Adrenal gland (tissue), 5 donors: ENCODE results near the gene TBC1D22A.

ENCODE experiments used
- POLR2A ChIP-seq, 2 donors: fragments of 450-650 bp; IDR thresholded peaks; one replicate each; pipeline ENCODE4 v1.6.1; 2017; ENCODE audit warnings: antibody characterized with exemption in 2 of 2, mild to moderate bottlenecking in 2 of 2, moderate library complexity in 1 of 2
- TF ChIP-seq, protein P1 (sequence below), 6 experiments: fragments of 450-650 bp in 4 of 6; fragments of 200-600 bp in 2 of 6; sonication (generic) in 1 of 6; IDR thresholded peaks; 1 replicate in 5 of 6; 2 replicates in 1 of 6; pipeline versions ENCODE4 v1.5.1 to v1.8.0; 2016 to 2021; ENCODE audit warnings: antibody characterized with exemption in 6 of 6, mild to moderate bottlenecking in 2 of 6, moderate library complexity in 1 of 6
- donor health status: DM: no; HTN: no; CAD: no.

DNA sequence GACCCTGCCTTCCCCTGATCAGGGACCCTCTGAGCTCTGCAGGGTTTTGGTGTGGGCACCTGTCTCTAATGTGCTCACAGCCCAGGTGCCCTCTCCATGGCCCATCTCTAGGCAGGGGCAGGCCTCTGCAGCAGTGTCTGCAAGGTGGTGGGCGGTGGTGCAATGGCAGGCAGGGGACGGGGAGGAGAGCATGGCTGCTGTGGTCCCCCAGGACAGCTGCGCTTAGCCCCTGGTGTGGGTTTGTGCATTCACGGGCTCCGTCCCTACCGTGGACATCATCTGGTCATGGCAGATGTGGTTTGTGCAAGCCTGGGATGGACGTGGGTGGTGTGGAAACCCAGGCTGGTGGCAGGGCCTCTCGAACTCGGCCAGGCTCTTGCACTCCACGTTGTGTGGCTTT is 443.1 kb downstream of the TBC1D22A start:
- TF ChIP-seq, protein P1, sequence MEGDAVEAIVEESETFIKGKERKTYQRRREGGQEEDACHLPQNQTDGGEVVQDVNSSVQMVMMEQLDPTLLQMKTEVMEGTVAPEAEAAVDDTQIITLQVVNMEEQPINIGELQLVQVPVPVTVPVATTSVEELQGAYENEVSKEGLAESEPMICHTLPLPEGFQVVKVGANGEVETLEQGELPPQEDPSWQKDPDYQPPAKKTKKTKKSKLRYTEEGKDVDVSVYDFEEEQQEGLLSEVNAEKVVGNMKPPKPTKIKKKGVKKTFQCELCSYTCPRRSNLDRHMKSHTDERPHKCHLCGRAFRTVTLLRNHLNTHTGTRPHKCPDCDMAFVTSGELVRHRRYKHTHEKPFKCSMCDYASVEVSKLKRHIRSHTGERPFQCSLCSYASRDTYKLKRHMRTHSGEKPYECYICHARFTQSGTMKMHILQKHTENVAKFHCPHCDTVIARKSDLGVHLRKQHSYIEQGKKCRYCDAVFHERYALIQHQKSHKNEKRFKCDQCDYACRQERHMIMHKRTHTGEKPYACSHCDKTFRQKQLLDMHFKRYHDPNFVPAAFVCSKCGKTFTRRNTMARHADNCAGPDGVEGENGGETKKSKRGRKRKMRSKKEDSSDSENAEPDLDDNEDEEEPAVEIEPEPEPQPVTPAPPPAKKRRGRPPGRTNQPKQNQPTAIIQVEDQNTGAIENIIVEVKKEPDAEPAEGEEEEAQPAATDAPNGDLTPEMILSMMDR (IDR thresholded peaks at IDR 0.05): no peak
- TF ChIP-seq POLR2A (IDR thresholded peaks at IDR 0.05): no peak
